HEK293 (cell line): ENCODE results near the gene FBL.

ENCODE experiments used
- CTCF ChIA-PET: fragments of 350-600 bp; formaldehyde crosslinking; extraction: SDS; loops from one replicate; lab custom pipeline; 2021; ENCODE audit warnings: antibody characterized with exemption; lab: Yijun Ruan, JAX
- POLR2A ChIA-PET: fragments of 300-600 bp; formaldehyde crosslinking; extraction: SDS; loops from one replicate; lab custom pipeline; 2020; ENCODE audit warnings: antibody characterized with exemption, inconsistent platforms; lab: Yijun Ruan, JAX
- H3K27ac ChIP-seq: fragments of 200-500 bp; sonication (Bioruptor generic); 2 replicates; pipeline ENCODE4 v1.5.1; 2014; ENCODE audit warnings: low read depth, low read length, control low read depth, inconsistent platforms; ENCODE audit errors: extremely low read depth
- H3K36me3 ChIP-seq, 2 experiments: fragments of 200-500 bp in 1 of 2; sonication (Bioruptor generic) in 1 of 2; 1 replicate in 1 of 2; 2 replicates in 1 of 2; pipeline ENCODE4 v1.5.1; 2014 to 2017; ENCODE audit warnings: inconsistent platforms in 2 of 2, low read length in 2 of 2; ENCODE audit not compliant: control insufficient read depth in 2 of 2, insufficient read depth in 1 of 2
- H3K4me1 ChIP-seq: fragments of 200-500 bp; sonication (Bioruptor generic); 2 replicates; pipeline ENCODE4 v1.5.1; 2014; ENCODE audit warnings: mild to moderate bottlenecking, low read length, inconsistent platforms; ENCODE audit not compliant: control insufficient read depth, insufficient read depth
- H3K4me3 ChIP-seq: 2 replicates; pipeline ENCODE4 v1.5.1; 2011; ENCODE audit warnings: low read depth, mild to moderate bottlenecking, control low read depth, low read length, moderate library complexity
- H3K9me3 ChIP-seq: fragments of 200-500 bp; sonication (Bioruptor generic); 2 replicates; pipeline ENCODE4 v1.5.1; 2014; ENCODE audit warnings: low read depth, low read length, inconsistent platforms; ENCODE audit not compliant: control insufficient read depth, insufficient read depth
- EGR2 ChIP-seq: fragments of 450-650 bp; formaldehyde crosslinking; IDR thresholded peaks from 2 replicates; pipeline ENCODE4 v1.5.1; 2016; ENCODE audit warnings: low read depth, missing biosample characterization, missing genetic modification characterization
- HOXC10 ChIP-seq: sonication (generic); formaldehyde crosslinking; IDR thresholded peaks from 2 replicates; pipeline ENCODE4 v1.8.1; 2023; ENCODE audit warnings: mild to moderate bottlenecking, missing genetic modification reagents
- KLF17 ChIP-seq: fragments of 450-650 bp; formaldehyde crosslinking; IDR thresholded peaks from 2 replicates; pipeline ENCODE4 v1.5.1; 2016; ENCODE audit warnings: missing biosample characterization, missing genetic modification characterization
- KLF7 ChIP-seq: fragments of 450-650 bp; formaldehyde crosslinking; IDR thresholded peaks from 2 replicates; pipeline ENCODE4 v1.5.1; 2016; ENCODE audit warnings: missing biosample characterization, missing genetic modification characterization, borderline replicate concordance
- KLF9 ChIP-seq: fragments of 450-650 bp; formaldehyde crosslinking; IDR thresholded peaks from 2 replicates; pipeline ENCODE4 v1.5.1; 2016; ENCODE audit warnings: missing biosample characterization, missing genetic modification characterization, low read depth
- OVOL3 ChIP-seq: fragments of 450-650 bp; formaldehyde crosslinking; IDR thresholded peaks from 2 replicates; pipeline ENCODE4 v1.5.1; 2016; ENCODE audit warnings: missing biosample characterization, missing genetic modification characterization
- SCRT1 ChIP-seq: fragments of 450-650 bp; formaldehyde crosslinking; IDR thresholded peaks from 2 replicates; pipeline ENCODE4 v1.5.1; 2016; ENCODE audit warnings: missing biosample characterization, missing genetic modification characterization, borderline replicate concordance
- SCRT2 ChIP-seq: fragments of 450-650 bp; formaldehyde crosslinking; IDR thresholded peaks from 2 replicates; pipeline ENCODE4 v1.5.1; 2016; ENCODE audit warnings: missing biosample characterization, missing genetic modification characterization
- SP2 ChIP-seq: fragments of 450-650 bp; formaldehyde crosslinking; IDR thresholded peaks from 2 replicates; pipeline ENCODE4 v1.5.1; 2016; ENCODE audit warnings: missing biosample characterization, missing genetic modification characterization
- TCF7L2 ChIP-seq: IDR thresholded peaks from 2 replicates; pipeline ENCODE4 v1.6.1; 2011; ENCODE audit warnings: low read depth, mild to moderate bottlenecking, inconsistent platforms, low read length, moderate library complexity, borderline replicate concordance
- TRIM28 ChIP-seq: IDR thresholded peaks from 2 replicates; pipeline ENCODE4 v1.6.1; 2011; ENCODE audit warnings: low read length, control low read depth, borderline replicate concordance
- YY1 ChIP-seq: fragments of 450-650 bp; formaldehyde crosslinking; IDR thresholded peaks from 2 replicates; pipeline ENCODE4 v1.5.1; 2018; ENCODE audit warnings: missing biosample characterization, missing genetic modification characterization
- ZBTB11 ChIP-seq: fragments of 450-650 bp; formaldehyde crosslinking; conservative IDR thresholded peaks from 2 replicates; pipeline ENCODE4 v1.5.1; 2016; ENCODE audit warnings: low read depth, missing biosample characterization, missing genetic modification characterization
- ZBTB7A ChIP-seq: fragments of 450-650 bp; formaldehyde crosslinking; IDR thresholded peaks from 2 replicates; pipeline ENCODE4 v1.5.1; 2016; ENCODE audit warnings: low read depth, missing biosample characterization, missing genetic modification characterization
- ZNF140 ChIP-seq: fragments of 450-650 bp; formaldehyde crosslinking; IDR thresholded peaks from 2 replicates; pipeline ENCODE4 v1.5.1; 2016; ENCODE audit warnings: missing biosample characterization, missing genetic modification characterization
- ZNF169 ChIP-seq: fragments of 450-650 bp; formaldehyde crosslinking; IDR thresholded peaks from 2 replicates; pipeline ENCODE4 v1.5.1; 2016; ENCODE audit warnings: missing biosample characterization, missing genetic modification characterization
- ZNF2 ChIP-seq: fragments of 450-650 bp; formaldehyde crosslinking; IDR thresholded peaks from 2 replicates; pipeline ENCODE4 v1.5.1; 2016; ENCODE audit warnings: missing biosample characterization, missing genetic modification characterization
- ZNF24 ChIP-seq: fragments of 450-650 bp; formaldehyde crosslinking; IDR thresholded peaks from 2 replicates; pipeline ENCODE4 v1.5.1; 2016; ENCODE audit warnings: missing biosample characterization, missing genetic modification characterization
- ZNF311 ChIP-seq: fragments of 450-650 bp; formaldehyde crosslinking; IDR thresholded peaks from 2 replicates; pipeline ENCODE4 v1.5.1; 2017; ENCODE audit warnings: missing biosample characterization, missing genetic modification characterization, borderline replicate concordance
- ZNF354C ChIP-seq: fragments of 450-650 bp; formaldehyde crosslinking; IDR thresholded peaks from 2 replicates; pipeline ENCODE4 v1.5.1; 2016; ENCODE audit warnings: missing biosample characterization, missing genetic modification characterization, low read depth, borderline replicate concordance
- ZNF449 ChIP-seq: fragments of 450-650 bp; formaldehyde crosslinking; IDR thresholded peaks from 2 replicates; pipeline ENCODE4 v1.5.1; 2017; ENCODE audit warnings: missing biosample characterization, mild to moderate bottlenecking, missing genetic modification characterization, moderate library complexity
- ZNF501 ChIP-seq: fragments of 450-650 bp; formaldehyde crosslinking; IDR thresholded peaks from 2 replicates; pipeline ENCODE4 v1.5.1; 2016; ENCODE audit warnings: missing biosample characterization, missing genetic modification characterization
- ZNF513 ChIP-seq: fragments of 450-650 bp; IDR thresholded peaks from 2 replicates; pipeline ENCODE4 v1.5.1; 2018; ENCODE audit warnings: missing biosample characterization, missing genetic modification characterization
- ZNF558 ChIP-seq: fragments of 450-650 bp; formaldehyde crosslinking; IDR thresholded peaks from 2 replicates; pipeline ENCODE4 v1.5.1; 2016; ENCODE audit warnings: missing biosample characterization, missing genetic modification characterization
- ZNF707 ChIP-seq: fragments of 450-650 bp; formaldehyde crosslinking; IDR thresholded peaks from 2 replicates; pipeline ENCODE4 v1.5.1; 2016; ENCODE audit warnings: missing biosample characterization, missing genetic modification characterization
- ZNF768 ChIP-seq: fragments of 450-650 bp; formaldehyde crosslinking; IDR thresholded peaks from 2 replicates; pipeline ENCODE4 v1.5.1; 2018; ENCODE audit warnings: missing biosample characterization, mild to moderate bottlenecking, missing genetic modification characterization
- ZSCAN4 ChIP-seq: fragments of 450-650 bp; formaldehyde crosslinking; IDR thresholded peaks from 2 replicates; pipeline ENCODE4 v1.5.1; 2017; ENCODE audit warnings: missing biosample characterization, missing genetic modification characterization

Gene FBL

GRCh38 chr19:39834287-39834841 lies 11.8 kb downstream of the FBL start (continued):
- TF ChIP-seq ZBTB11 (no peak), SCRT1 (tag by site-specific recombination) (peak; percentile 93), SCRT2 (tag by site-specific recombination) (peak; percentile 96), ZNF513 (tag by site-specific recombination) (peak; percentile 77), ZNF24 (peak; percentile 91)

- H3K4me1 ChIP-seq, result peaks cover 18% of the 10 kb centered on the region
- CTCF ChIA-PET, result interaction anchor here (0.6 to 2.2 kb wide), 10 partner anchors 11 to 418 kb away, joined by 3 to 63 read pairs (median 4); partner anchors contain the start of genes FBL and PSMC4
- H3K27ac ChIP-seq, result peak within 1 kb of the TSS; percentile 95
- POLR2A ChIA-PET, result interaction anchor here (0.5 to 2.2 kb wide), 35 partner anchors 9 to 770 kb away, joined by 3 to 124 read pairs (median 5); partner anchors contain the start of genes FBL, PLD3, PSMC4 and RPS16
- peaks cover 79 to 80% of the 10 kb centered on the region in 2 experiments for H3K36me3 ChIP-seq
- no peaks in the 10 kb centered on the region for H3K9me3 ChIP-seq
- H3K4me3 ChIP-seq, result peak within 1 kb of the TSS; percentile 64
- TF ChIP-seq ZNF768 (tag by site-specific recombination) (no peak), ZNF558 (tag by site-specific recombination) (no peak; the same call in 1 of the 2 replicates), KLF9 (tag by site-specific recombination) (peak; percentile 99), KLF17 (peak; percentile 98), ZNF501 (tag by site-specific recombination) (peak; percentile 100), ZNF354C (tag by site-specific recombination) (no peak), ZNF2 (tag by site-specific recombination) (peak; percentile 94), SP2 (peak; percentile 95), ZNF707 (no peak; the same call in 1 of the 2 replicates), ZNF169 (peak; percentile 86; the same call in 1 of the 2 replicates), KLF7 (tag by site-specific recombination) (peak; percentile 98), EGR2 (tag by site-specific recombination) (peak; percentile 97), ZNF449 (tag by site-specific recombination) (peak; percentile 93), YY1 (peak; percentile 97; the same call in 1 of the 2 replicates), HOXC10 (no peak), TRIM28 (no peak), OVOL3 (tag by site-specific recombination) (peak; percentile 82; the same call in 1 of the 2 replicates), ZNF140 (tag by site-specific recombination) (no peak), ZNF311 (tag by site-specific recombination) (no peak), ZBTB7A (tag by site-specific recombination) (peak; percentile 98), ZSCAN4 (peak; percentile 46), TCF7L2 (no peak)
These were observed 12.5 kb downstream of the FBL start, which contains the start of gene DYRK1B for GRCh38 chr19:39833464-39834286. Gene DYRK1B, minus strand, starts transcription at chr19:39834162. Its CDS starts 2,295 bp downstream, at chr19:39831867.
